Islet of Langerhans (tissue), 1 donor: ENCODE results near the gene SLC6A7.

Experiments used
- FAIRE-seq: peaks from one replicate; lab custom pipeline; 2011; peaks lifted over from hg19 to GRCh38; lab: Jason Lieb, UNC

SLC6A7 gene

GRCh38 chr5:150156027-150156368 is 33.9 kb upstream of the SLC6A7 start:
- no peak for FAIRE-seq

DNA sequence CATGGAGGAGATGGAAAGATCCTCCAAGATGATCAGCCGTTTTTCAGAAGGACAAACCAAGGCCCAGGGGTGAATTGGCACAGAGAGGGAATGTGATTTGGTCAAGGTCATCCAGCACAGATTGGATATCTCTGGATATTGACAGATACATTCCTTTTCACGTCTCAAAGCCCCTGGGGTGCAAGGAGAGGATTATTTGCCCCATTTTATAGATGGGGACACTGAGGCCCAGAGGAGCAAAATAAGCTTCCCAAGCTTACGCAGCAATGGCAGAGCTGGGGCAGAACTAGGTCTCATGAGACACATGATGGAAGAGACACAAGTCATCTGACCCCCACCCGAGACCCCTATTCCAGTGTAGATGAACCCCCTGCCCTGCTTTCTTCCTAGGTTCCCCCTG is 33.3 kb upstream of the SLC6A7 start:
- no peak for FAIRE-seq

DNA sequence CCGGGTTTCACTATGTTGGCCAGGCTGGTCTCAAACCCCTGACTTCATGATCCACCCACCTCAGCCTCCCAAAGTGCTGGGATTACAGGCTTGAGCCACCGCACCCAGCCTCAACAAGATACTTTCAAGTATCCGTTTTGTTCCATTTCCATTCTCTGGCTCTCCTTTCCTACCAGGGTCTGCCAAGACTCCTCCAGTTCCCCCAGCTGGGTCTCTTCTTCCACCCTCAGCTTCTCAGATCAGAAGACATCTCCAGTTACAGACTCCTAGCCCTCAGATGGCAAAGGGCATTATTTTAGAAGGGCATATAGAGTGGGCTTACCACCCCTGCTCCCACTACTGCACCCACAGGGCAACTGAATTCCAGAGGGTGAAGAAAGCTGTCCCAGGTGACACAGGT is 32.7 kb upstream of the SLC6A7 start:
- FAIRE-seq = no peak

- FAIRE-seq = no peak
Measured at GRCh38 chr5:150158170-150158949, 31.5 kb upstream of the SLC6A7 start.

DNA sequence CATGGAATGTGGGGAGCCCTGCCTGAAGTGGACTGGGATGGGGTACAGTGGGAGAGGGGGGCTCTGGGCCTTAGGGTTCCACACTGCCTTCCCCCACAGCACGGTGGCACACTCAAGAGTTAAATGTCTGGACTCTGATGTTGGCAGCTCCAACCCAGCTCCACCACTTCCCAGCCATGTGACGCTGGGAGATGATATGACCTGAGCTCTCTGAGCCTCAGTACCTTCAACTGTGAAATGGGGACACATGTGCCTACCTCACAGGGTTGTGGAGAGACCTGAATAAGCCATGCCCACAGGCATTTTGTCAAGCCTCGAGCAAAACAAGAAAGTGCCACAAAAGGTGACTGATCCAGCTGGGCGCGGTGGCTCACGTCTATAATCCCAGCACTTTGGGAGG is 30.8 kb upstream of the SLC6A7 start:
- FAIRE-seq = no peak

- FAIRE-seq = no peak
Measured at GRCh38 chr5:150159741-150160179, 30.1 kb upstream of the SLC6A7 start.

DNA sequence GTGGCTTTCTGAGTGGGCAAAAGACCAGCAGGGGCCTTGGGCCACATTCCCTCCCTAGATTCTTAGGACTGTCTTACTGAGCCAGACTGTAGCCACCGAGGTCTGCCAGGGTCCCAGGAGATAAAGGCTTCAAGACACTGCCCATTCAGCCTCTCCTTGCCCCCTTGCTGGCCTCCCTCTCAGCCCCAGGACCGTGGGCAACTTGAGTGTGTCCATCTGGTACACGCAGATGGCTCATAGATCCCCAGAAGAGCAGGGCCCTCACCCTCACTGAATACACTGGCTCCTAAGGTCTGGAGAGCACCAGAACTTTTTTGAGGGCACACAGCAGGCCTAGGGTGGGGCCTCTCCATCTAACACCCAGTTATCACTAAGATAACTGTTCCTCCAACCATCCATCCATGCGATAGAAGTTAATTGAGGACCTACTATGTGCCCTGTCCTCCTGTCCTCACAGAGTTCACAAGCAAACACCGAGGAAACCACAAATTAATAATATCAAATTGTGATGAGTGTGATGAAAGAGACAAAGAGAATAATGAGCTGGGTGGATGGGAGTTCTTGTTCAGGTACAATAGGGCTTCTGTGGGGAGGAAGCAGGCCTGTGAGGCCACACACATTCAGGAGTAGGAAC is 29.3 kb upstream of the SLC6A7 start:
- FAIRE-seq = no peak

DNA sequence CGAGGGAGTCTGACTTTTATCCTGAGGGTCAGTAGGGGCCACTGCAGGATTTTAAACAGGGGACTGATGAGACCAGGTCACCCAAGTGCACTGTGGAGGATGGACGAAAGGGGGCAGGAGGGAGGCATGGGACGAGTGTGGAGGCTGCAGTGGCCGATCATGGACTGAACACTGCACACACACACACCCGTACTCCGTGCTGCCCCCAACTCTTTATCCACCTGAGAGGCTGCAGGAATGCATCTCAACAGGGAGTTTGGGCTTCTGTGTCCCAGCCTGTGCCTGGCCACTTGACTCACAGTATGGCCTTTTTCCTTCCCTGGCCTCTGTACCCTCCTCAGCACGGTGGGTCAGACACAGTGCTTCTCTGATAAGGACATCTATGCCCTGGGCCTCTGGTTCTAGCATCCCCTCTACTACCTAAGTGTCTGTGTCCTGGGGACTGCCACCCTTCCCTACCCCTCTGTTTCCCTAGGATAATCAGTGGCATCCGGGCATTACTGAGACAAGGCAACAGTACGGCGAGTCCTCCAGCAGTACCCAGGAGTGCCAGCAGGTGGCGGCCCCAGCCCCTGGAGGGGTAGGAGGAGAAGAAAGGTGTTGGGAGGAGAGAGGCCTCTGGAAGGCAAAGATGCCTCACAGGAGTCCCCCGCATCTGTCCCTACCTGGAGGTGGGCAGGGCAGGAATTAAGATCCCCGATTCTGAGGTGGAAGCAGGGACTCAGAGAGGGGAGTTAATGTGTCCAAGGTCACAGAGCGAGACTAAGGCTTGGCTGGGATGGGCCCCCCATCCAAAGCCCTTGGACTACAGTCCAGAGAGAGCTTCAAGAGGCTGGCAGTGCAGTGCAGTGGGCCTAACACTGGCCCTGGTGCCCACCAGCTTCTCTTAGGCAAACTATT is 28.4 kb upstream of the SLC6A7 start:
- no peak for FAIRE-seq

DNA sequence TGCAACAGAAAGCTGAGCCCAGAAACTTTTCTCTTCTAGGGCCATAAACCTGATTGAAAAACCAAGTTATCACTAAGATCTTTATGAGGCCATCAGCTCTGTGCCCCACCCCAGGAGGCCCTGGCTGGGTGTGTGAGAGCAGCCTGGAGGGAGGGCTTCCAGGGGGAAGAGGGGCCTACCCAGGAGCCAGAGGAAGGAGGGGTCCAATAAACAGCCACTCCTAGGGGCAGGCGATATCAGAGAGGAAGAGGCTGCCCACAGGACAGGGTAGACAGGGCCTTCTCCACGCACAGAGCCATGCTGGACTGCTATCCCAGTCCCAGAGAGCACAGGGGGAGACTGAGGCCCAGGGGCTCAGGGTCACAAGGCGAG is 27.7 kb upstream of the SLC6A7 start:
- no peak for FAIRE-seq

- FAIRE-seq = no peak
Measured at GRCh38 chr5:150163035-150163434, 26.8 kb upstream of the SLC6A7 start.

DNA sequence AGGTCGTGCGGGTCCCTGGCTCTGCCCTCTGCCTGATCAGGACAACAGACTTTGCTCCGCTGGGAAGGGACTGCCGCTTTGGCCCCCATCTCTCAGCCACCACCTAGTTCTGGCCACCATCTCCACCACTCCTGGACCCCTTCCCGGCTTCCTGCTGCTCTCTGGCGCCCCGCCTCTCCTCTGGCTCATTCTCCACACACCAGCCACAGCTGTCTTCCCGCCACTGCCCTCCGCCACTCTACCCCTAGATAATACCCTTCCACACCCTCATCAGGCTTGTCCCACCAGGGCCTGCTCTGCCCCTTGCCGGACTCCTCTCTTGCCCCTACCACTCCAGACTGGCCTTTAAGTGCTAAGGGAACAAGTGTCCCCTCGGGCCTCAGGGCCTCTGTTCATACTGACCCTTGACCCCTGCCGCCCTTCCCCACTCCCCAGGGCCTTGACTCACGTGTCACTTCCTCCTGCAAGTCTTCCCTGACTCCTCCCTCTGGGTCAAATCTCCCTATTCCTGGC is 26.3 kb upstream of the SLC6A7 start:
- FAIRE-seq = no peak

DNA sequence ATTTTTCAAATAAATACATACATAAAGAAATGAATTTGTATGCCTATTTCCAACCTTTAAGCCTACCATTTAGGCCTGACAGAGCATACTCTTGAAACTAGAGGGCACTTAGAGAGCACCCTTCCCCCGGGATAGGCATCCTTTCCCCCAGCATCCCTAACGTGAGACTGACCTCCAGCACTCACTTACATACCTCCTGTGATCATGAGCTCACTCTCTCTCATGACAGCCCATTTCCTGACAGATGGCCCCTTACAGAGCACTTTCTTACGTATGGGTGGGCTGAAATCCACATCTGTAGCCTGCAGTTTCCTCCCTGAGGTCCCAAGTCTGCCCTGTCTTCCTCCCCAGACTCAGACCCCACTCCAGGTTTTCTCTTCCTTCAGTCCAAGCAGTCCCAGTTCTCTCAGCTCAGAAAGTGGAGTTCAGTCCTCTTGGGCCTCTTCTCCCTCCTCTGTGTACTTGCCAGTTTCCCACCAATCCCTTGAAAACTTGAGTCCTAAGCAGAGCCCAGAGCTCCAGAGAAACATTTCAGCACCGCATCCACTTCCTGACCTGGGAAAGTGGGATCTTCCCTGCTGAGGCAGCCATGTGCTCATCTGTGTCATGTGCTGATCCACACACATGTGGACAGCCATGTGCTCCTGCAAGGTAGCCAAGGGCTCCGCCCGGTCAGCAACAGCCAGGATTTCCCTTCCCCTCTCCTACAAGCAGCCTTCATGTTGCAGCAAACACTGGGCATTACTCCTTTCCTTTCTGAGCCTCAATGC is 25.5 kb upstream of the SLC6A7 start:
- FAIRE-seq = no peak

GRCh38 chr5:150166037-150166649 is 23.7 kb upstream of the SLC6A7 start:
- FAIRE-seq = no peak

- no peak for FAIRE-seq
Measured at GRCh38 chr5:150166650-150167511, 23.0 kb upstream of the SLC6A7 start, which contains the start of gene CDX1. Gene CDX1 (plus strand): TSS chr5:150166778. CDS start chr5:150166877, 99 bp downstream.

GRCh38 chr5:150167512-150167850 is 22.4 kb upstream of the SLC6A7 start:
- no peak for FAIRE-seq

- no peak for FAIRE-seq
Measured at GRCh38 chr5:150167908-150168307, 22.0 kb upstream of the SLC6A7 start.

- no peak for FAIRE-seq
Measured at GRCh38 chr5:150168864-150169263, 21.0 kb upstream of the SLC6A7 start.

GRCh38 chr5:150172145-150172544 is 17.7 kb upstream of the SLC6A7 start:
- FAIRE-seq = no peak

DNA sequence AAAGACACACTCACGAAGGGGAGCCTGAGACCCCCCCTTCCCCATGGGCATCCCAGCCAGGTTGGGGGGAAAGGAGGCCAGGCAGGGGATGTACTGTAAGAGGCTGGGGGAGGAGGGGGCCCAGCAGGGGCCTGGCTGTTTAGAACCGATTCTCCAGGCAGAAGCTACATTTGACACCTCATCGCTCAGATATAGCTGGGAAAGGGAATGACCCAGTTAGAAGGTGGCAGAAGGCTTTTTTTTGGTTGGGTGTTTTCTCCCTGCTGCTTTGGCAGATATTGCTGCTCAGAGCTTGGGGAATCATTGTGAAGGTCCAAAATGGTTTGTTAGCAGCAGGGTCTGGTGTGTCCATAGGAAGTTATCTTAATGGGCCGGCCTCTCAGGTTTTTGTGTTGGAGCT is 17.3 kb upstream of the SLC6A7 start:
- no peak for FAIRE-seq

- FAIRE-seq = no peak
Measured at GRCh38 chr5:150173161-150173560, 16.7 kb upstream of the SLC6A7 start.

GRCh38 chr5:150174285-150174684 is 15.6 kb upstream of the SLC6A7 start:
- no peak for FAIRE-seq
